Measurements from ENCODE around the gene ZNF385A.

The ZNF385A gene

GRCh38 chr12:54390668-54391551 lies 6.4 kb upstream of the ZNF385A start:
- DNase-seq, result peak; percentile 71

- DNase-seq, result no peak
Measured at GRCh38 chr12:54390176-54390667, 5.7 kb upstream of the ZNF385A start.

GRCh38 chr12:54389607-54390175 lies 5.2 kb upstream of the ZNF385A start:
- DNase-seq, result no peak

GRCh38 chr12:54389134-54389508 lies 4.6 kb upstream of the ZNF385A start:
- DNase-seq, result no peak

GRCh38 chr12:54388237-54389133 lies 4.0 kb upstream of the ZNF385A start:
- DNase-seq, result no peak

GRCh38 chr12:54387114-54387467 lies 2.6 kb upstream of the ZNF385A start:
- no peak for DNase-seq

- DNase-seq, result no peak
Measured at GRCh38 chr12:54386403-54387113, 2.0 kb upstream of the ZNF385A start.

- no peak for DNase-seq
Measured at GRCh38 chr12:54385251-54385914, 850 bp upstream of the ZNF385A start.

- DNase-seq, result peak; percentile 60
Measured at GRCh38 chr12:54383041-54383609, 1.4 kb downstream of the ZNF385A start.

GRCh38 chr12:54381136-54381535 lies 3.4 kb downstream of the ZNF385A start:
- no peak for DNase-seq

- peak; percentile 96 for DNase-seq
Measured at GRCh38 chr12:54379398-54380201, 4.9 kb downstream of the ZNF385A start.

GRCh38 chr12:54378796-54379397 lies 5.6 kb downstream of the ZNF385A start:
- DNase-seq, result no peak

- DNase-seq, result no peak
Measured at GRCh38 chr12:54377797-54378515, 6.6 kb downstream of the ZNF385A start.

GRCh38 chr12:54377007-54377406 lies 7.5 kb downstream of the ZNF385A start:
- no peak for DNase-seq

GRCh38 chr12:54376596-54376995 lies 7.9 kb downstream of the ZNF385A start:
- DNase-seq, result no peak

- no peak for DNase-seq
Measured at GRCh38 chr12:54375259-54375579, 9.3 kb downstream of the ZNF385A start.

GRCh38 chr12:54374562-54375258 lies 9.8 kb downstream of the ZNF385A start:
- DNase-seq, result no peak

GRCh38 chr12:54373649-54374561 lies 10.6 kb downstream of the ZNF385A start:
- DNase-seq, result peak; percentile 36

Data from activated CD4-positive, alpha-beta T cell treated with anti-CD3 and anti-CD28 coated beads for 48 hours (primary cell).